ENCODE data around the gene MEDAG.
"Not testable (repeated sequence)": the region's sequence is repeated elsewhere in the genome, so short reads cannot be mapped to it uniquely, and the experiment has no call there.

The MEDAG gene

GRCh38 chr13:30910676-30911075 lies 4.6 kb downstream of the MEDAG start:
- no peak for DNase-seq

GRCh38 chr13:30915691-30916541 lies 9.8 kb downstream of the MEDAG start:
- no peak for DNase-seq

DNA sequence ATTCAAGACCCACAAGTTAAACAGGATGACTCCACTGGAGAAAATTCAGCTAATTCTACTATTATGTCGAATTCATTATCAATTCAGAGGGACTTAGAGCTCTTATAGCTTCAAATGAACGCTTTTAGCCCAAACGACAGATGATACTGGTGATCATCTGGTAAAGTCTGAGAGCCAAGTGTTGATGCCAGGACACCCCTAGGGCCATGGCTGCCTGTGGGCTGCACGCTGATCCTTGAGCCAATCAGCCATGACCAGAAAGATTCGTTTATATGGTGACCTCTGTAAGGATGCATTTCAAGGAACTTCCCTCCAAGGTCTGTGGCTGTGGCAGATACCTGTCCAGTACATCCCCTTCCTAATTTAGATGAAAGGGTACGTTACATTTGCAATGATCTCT lies 10.9 kb downstream of the MEDAG start:
- DNase-seq = no peak

DNA sequence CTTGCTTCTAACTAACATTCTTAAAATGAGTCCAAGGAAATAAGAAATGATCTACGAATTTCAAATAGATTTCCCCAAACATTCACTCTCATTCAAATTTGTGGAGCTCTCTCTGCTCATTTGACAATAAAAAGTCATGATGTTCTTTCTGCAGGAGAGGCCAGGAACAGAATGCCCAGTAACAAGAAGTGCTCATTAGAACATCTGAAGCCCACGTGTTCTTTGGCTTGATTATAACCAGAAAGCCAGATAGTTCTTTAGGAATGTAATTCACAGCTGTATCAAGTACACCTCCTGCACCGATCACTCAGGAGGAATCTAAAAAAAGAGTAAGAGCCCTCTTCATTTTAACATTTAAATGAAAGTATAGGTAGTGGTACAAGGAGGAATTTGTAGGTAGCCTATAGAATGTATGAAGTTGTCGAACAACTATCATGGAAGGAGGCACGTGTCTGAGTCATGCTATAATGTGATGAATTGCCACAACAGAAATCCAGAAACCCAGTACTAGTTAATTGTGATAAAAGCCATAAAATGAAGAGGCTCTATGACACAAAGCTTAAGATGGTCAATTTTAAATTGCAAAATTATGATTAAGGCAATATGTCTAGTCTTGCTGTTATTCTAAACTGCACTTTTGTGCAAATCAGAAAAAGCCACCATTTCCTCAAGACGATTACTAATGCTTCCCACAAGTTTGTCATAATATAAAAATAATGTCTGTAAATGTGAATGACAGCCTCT lies 12.8 kb downstream of the MEDAG start:
- no peak for DNase-seq

DNA sequence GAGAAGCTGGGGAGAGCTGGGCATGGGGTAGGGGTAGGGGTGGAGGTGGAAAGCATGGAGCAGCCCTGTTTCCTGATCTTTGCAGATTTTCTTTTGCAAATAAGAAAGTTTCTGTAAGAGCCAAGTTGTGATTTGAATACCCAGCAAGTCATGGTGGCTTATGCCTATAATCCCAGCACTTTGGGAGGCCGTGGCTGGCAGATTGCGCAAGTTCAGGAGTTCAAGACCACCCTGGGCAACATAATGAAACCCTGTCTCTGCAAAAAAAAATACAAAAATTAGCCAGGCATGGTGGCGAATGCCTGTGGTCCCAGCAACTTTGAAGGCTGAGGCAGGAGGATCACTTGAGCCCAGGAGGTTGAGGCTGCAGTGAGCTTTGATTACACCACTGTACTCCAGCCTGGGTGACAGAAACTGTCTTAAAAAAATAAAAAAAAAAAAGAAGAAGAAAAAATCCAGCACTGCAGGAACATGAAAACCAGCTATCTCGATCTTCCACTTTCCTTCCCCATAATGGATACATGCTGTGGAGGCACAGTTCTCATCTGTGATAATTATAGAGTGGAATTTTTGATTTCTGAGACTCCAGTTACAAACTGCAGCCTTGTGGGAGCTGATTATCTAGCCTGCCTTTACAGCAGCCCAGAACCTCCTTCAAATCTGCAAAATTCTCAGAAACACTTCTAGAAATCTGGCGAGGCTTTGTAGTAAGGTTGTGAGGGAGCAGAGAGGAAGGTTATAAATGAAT lies 14.3 kb downstream of the MEDAG start:
- no peak for DNase-seq

DNA sequence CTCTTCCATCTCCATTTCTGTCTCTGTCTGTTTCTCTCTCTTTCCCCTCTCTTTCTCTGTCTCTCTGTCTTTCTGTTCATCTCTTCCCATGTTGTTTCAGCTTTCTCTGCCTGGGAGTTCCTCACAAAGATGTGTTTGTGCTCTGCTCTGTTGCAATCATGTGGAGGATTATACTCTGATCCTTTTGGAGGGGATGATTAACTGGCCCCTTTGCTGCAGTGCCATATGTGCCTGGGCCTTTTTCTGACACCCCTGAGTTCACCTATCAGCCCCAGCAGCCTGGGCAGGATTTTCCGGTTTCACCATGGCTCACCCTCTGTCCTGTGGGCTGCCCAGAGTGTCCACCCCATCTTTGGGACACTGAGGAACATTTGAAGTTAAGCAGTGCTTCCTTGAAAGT lies 17.3 kb downstream of the MEDAG start:
- DNase-seq = no peak

GRCh38 chr13:30924721-30925120 lies 18.6 kb downstream of the MEDAG start:
- DNase-seq = no peak

DNA sequence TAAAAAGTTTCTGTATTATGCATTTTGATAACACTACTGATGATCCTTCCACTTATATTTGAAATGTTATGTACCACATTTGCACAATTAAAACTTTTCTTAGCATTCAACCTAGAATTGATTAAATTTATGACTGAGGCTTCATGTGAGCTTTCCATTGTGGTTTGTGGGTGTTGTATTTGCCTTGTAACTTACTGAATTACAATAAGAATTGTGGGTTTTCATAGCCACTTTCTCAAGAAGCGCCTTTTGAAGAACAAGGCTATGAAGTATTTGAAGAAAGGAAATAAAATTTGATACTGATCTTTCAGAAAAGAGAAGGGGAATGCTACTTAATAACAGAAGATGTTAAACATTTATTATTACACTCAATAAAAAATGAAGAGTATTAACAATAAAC lies 19.4 kb downstream of the MEDAG start:
- DNase-seq = no peak

DNA sequence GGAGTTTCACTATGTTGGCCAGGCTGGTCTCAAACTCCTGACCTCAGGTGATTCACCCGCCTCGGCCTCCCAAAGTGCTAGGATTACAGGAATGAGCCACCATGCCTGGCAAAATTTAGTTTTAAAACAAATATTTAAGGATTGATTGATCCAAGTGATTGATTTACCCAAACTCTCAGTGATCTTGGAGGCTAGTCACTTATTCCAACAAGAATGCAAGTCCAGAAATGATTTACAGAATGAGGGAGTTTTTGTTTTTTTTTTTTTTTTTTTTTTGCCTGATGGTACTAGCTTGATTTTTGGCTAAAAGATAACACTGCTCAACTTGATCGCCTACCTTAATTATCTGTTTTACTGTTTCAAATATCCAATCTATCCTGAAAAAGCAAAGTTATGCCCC lies 20.7 kb downstream of the MEDAG start:
- no peak for DNase-seq

DNA sequence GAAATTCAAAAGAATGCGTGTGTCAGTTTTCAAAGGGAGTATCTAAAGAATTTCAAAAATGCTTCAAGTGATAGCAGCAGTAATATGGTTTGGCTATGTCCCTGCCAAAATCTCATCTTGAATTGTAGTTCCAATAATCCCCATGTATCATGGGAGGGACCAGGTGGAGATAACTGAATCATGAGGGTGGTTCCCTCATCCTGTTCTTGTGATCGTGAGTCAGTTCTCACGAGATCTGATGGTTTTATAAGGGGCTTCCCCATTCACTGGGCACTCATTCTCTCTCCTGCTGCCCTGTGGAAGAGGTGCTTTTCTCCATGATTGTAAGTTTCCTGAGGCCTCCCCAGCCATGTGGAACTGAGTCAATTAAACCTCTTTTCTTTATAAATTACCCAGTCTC lies 21.1 kb downstream of the MEDAG start:
- not testable (repeated sequence) for DNase-seq

GRCh38 chr13:30927595-30927994 lies 21.5 kb downstream of the MEDAG start:
- DNase-seq = no peak

GRCh38 chr13:30928978-30929377 lies 22.9 kb downstream of the MEDAG start:
- no peak for DNase-seq

- no peak for DNase-seq
Observed at GRCh38 chr13:30932481-30933353, 26.6 kb downstream of the MEDAG start, which contains the start of gene TEX26. Gene TEX26, plus strand, starts transcription at chr13:30932656. Its CDS starts 60 bp downstream, at chr13:30932716.

- no peak for DNase-seq
Observed at GRCh38 chr13:30933354-30933670, 27.2 kb downstream of the MEDAG start.

DNA sequence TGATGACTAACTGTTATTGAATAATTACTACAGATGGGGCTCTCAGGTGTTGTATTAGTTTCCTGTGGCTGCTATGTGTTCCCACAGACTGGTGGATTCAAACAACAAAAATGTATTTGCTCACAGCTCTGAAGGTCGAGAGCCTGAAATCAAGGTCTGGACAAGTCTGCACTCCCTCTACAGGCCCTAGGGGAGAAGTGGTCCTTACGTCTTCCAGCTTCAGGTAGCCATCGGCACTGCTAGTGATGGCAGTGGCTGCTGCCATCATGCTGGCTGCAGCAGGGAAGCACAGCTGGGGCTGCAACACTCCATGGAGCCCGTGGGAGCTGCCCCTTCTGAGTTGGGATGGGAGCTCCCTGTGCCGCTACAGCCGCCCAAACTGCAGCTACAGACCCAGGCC lies 28.3 kb downstream of the MEDAG start:
- DNase-seq = no peak

DNA sequence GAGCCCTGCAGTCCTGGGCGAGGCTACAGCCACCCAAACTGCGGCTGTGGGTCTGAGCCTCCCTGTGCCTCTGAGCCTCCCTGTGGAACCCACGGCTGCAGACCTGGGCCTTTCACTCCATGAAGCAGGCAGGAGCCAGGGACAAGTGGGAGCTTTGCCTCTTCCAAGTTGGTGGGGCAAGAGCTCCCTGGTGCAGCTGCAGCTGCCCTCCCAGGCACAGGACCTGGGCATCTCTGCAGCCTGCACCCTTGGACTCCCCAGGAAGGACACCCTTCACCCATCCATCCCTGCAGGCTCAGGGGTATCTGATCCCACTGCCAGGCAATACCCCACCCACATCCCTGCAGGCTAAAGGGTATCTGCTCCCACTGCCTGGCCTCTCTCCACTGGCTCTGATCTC lies 28.7 kb downstream of the MEDAG start:
- DNase-seq = no peak

GRCh38 chr13:30936971-30937370 lies 30.9 kb downstream of the MEDAG start:
- no peak for DNase-seq

DNA sequence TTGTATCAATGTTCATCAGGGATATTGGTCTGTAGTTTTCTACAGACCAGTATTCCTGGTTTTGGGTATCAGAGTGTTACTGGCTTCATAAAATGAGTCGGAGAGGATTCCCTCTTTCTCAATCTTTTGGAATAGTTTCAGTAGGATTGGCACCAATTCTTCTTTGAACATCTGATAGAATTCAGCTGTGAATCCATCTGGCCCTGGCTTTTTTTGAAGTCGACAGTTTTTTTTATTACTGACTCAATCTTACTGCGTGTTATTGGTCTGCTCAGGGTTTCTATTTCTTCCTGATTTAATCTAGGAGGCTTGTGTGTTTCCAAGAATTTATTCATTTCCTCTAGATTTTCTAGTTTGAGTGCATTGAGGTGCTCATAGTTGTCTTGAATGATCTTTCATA lies 37.8 kb downstream of the MEDAG start:
- DNase-seq = no peak

DNA sequence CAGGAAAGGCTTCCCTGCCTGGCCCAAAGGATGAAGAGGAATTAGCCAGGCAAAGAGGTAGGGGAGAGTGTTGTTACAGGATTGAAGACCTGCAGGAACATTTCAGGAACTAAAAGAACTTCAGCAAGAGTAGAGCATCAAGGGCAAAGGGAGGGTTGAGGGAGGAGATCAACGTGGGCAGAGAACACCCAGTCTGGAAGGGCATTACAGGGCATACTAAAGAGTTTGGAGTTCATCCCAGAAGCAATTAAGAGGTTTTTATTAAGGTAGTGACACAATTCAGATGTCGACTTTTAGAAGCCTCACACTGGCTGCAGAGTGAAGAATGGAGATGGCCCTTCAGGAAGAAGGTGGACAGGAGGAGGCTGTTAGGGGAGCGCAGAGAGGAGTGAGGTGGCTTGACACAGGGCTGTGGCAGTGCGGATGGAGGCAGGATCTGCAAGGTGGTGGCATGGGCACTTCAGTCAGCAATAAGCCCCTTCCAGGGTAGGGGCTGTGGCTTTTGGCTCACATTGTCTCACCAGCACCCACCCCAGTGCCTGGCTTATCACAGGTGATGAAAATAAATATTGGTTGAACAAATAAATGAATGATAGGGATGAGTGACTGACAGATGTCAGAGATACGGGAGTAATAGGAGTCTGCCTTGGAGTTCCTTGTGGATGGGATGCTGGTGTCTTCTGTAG lies 51.3 kb downstream of the MEDAG start:
- DNase-seq = no peak

DNA sequence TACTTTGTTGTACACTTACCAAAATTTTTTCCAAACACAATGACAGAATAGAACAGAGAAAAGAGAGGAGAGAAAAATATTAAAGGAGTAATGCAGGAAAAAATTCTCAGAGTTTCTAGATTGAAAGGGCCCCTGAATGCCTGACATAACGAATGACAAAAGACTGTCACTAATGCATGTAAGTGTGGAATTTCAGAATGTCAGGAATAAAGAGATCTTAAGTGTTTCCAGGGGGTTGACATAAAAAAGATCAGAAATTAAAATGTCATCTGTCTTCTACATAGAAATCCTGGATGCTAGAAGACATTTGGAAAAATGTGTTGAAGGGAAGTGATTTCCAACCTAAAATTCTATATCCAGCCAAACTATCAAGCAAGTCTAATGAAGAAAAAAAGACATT lies 53.6 kb downstream of the MEDAG start:
- DNase-seq = no peak

GRCh38 chr13:30963791-30964190 lies 57.7 kb downstream of the MEDAG start:
- no peak for DNase-seq

GRCh38 chr13:30965380-30965779 lies 59.3 kb downstream of the MEDAG start:
- no peak for DNase-seq

All from activated T-cell treated with anti-CD3 and anti-CD28 coated beads, Interleukin-2, amount 50 U/mL, for 1 hour (primary cell).